ENCODE data around the gene ANKRD65.

DNA sequence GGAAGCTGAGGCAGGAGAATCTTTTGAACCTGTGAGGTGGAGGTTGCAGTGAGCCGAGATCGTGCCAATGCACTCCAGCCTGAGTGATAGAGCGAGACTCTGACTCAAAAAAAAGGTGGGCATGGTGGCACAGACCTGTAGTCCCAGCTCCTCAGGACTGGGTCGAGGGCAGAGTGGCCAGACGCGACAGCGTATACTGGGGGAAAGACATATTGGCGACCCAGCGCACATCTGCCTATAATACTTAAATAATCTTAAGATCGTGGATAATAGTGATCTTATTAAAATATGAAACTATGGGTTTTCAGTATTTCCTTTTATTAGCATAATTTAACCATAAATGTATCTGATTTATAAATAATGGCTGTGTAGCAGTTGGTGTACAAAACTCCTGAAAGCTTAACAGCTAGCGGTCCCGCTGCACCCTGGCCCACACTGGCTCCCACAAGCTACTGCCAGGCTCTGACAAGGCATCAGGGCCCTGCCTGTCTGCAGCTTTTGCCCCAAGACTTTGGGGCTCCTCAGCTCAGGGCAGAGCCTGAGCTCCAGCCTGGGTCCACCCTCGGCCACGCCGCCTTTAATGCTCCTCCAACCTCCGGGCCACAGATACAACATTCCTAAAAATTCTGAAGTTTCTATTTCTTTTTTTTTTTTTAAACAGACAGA, 43.4 kb downstream of the ANKRD65 start:
- TF ChIP-seq, protein P1, sequence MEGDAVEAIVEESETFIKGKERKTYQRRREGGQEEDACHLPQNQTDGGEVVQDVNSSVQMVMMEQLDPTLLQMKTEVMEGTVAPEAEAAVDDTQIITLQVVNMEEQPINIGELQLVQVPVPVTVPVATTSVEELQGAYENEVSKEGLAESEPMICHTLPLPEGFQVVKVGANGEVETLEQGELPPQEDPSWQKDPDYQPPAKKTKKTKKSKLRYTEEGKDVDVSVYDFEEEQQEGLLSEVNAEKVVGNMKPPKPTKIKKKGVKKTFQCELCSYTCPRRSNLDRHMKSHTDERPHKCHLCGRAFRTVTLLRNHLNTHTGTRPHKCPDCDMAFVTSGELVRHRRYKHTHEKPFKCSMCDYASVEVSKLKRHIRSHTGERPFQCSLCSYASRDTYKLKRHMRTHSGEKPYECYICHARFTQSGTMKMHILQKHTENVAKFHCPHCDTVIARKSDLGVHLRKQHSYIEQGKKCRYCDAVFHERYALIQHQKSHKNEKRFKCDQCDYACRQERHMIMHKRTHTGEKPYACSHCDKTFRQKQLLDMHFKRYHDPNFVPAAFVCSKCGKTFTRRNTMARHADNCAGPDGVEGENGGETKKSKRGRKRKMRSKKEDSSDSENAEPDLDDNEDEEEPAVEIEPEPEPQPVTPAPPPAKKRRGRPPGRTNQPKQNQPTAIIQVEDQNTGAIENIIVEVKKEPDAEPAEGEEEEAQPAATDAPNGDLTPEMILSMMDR (IDR thresholded peaks at IDR 0.05) = no peak
- TF ChIP-seq POLR2A (IDR thresholded peaks at IDR 0.05) = no peak
- no peak for TF ChIP-seq EP300 (IDR thresholded peaks at IDR 0.05)
